Mesenteric fat pad (tissue), 1 donor: ENCODE results near the gene CSAG1. TPM values are rescaled to one million over a fixed set of nuclear protein-coding genes. Genes with fewer than 3 reads are reported as not detected.
"Not testable (repeated sequence)": the region's sequence is repeated elsewhere in the genome, so short reads cannot be mapped to it uniquely, and the experiment has no call there.

ENCODE experiments used
- DNase-seq: peaks from one replicate; pipeline ENCODE4 v3.0.0-alpha.2; 2020; ENCODE audit warnings: low spot score
- long read RNA-seq: library from polyadenylated mRNA; unstranded; transcript quantifications from one replicate; pipeline ENCODE4 v2.0.0, GENCODE V29; 2020
- total RNA-seq: library from RNA; stranded (reverse); fragmentation: NEBNext Ultra II Directional; extraction: Animal tissue kit (Norgen Biotek cat#: 25700); gene quantifications from one replicate; pipeline ENCODE4 v1.2.1, GENCODE V29; 2021
- donor health status: DM: yes; HTN: yes; CAD: no.

CSAG1 gene, protein sequence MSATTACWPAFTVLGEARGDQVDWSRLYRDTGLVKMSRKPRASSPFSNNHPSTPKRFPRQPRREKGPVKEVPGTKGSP
- not detected for total RNA-seq
- long read RNA-seq: 0 reads

DNA sequence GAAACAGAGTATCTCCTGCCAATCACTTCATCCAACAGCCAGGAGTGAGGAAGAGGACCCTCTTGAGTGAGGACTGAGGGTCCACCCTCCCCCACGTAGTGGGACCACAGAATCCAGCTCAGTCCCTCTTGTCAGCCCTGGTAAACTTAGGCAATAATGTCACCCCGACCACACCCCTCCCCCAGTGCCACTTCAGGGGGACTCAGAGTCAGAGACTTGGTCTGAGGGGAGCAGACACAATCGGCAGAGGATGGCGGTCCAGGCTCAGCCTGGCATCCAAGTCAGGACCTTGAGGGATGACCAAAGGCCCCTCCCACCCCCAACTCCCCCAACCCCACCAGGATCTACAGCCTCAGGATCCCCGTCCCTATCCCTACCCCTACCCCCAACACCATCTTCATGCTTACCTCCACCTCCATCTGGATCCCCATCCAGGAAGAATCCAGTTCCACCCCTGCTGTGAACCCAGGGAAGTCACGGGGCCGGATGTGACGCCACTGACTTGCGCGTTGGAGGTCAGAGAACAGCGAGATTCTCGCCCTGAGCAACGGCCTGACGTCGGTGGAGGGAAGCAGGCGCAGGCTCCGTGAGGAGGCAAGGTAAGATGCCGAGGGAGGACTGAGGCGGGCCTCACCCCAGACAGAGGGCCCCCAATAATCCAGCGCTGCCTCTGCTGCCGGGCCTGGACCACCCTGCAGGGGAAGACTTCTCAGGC is at the start of gene CSAG1, which contains the start of gene MAGEA12:
CSAG1 (minus strand) TSS at position 461 of the 715 bp plus-strand sequence. CDS start 1,261 bp downstream, outside the sequence.
MAGEA12 (plus strand) TSS at position 497 of the 715 bp plus-strand sequence. CDS start 2,405 bp downstream, outside the sequence.
- peak; percentile 68 for DNase-seq

DNA sequence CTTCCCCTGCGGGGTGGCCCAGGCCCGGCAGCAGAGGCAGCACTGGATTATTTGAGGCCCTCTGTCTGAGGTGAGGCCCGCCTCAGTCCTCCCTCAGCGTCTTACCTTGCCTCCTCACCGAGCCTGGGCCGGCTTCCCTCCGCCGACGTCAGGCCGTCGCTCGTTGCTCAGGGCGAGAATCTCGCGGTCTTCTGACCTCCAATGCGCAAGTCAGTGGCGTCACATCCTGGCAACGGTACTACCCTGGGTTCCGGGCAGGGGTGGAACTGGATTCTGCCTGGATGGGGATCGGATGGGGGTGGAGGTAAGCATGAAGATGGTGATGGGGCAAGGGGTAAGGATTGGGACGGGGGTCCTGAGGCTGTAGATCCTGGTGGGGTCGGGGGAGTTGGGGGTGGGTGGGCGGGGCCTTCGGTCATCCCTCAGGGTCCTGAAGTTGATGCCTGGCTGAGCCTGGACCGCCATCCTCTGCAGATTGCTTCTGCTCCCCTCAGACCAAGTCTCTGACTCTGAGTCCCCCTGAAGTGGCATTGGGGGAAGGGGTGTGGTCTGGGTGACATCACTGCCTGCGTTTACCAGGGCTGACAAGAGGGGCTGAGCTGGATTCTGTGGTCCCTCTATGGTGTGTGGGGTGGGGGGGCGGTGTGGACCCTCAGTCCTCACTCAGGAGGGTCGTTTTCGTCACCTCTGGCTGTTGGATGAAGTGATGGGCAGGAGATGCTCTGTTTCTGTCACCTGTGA is 36.2 kb upstream of the CSAG1 start, which contains the start of gene MAGEA6:
MAGEA6 (minus strand) TSS at position 141 of the 741 bp plus-strand sequence. CDS start 2,039 bp downstream, outside the sequence.
- not testable (repeated sequence) for DNase-seq

DNA sequence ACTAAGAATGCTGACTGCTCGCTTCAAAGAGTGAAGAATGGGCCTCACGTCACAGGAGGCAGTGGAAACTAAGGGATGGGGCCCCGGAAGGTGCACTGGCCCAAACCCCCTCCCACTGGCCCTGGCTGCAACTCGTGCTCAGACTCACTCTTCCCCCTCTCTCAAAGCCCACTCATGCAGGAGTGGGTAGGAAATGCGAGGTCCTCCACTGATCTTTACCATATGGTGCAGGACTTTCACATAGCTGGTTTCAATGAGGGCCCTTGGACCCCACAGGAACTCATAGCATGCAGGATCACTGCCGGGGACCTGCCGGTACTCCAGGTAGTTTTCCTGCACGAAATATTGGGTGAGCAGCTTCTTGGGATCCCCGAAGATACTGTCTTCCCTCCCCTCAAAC is 33.0 kb upstream of the CSAG1 start:
- peak; percentile 85 for DNase-seq

DNA sequence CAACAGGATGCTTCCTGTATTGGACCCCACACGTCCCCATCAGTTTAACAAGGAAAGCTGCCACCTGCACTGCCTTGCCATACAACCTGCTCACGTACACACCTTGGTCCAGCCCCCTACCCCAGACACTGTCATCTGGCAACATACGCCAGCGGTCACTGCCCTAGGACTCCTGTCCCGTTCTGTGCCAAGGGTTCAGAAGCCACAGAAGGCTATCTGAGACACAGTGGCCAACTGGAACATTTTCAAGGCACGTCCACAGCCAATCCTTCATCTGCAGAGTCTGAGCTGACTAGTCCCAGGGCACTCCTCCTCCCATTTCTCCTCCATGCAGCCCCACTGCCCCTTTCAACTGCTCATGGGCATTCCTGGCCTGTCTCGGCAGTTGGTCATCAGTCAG is 28.1 kb upstream of the CSAG1 start:
- not testable (repeated sequence) for DNase-seq

DNA sequence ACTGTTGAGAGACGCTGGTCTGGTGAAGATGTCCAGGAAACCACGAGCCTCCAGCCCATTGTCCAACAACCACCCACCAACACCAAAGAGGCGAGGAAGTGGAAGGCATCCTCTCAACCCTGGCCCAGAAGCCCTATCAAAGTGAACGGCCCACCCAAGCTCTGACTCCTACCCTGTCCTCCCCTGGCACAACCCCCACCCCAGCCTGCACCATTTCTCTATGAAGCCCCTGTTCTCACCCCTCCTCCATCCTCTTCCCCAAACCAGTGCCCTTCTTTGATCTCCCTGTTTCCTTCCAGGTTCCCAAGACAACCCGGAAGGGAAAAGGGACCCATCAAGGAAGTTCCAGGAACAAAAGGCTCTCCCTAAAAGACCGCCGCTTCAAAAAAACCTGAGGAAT is 26.0 kb upstream of the CSAG1 start:
- not testable (repeated sequence) for DNase-seq

DNA sequence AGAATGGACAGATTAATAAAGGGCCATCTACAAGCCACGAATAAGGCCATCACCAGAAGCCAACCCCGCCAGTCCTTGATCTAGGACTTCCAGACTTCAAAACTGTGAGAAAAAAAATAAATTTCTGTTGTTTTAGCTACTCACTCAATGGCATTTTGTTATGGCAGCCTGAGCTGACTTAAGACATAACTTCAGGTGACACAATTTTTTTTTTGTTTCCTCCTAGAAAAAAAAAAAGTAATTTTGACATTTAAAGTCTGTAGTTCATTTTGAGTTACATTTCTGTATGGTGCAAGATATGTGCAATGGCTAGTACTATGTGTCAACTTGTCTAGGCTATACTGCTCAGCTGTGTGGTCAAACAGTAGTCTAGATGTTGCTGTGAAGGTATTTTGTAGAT is 25.4 kb upstream of the CSAG1 start, which contains the start of gene CSAG3:
CSAG3 (plus strand) TSS at position 301 of the 400 bp plus-strand sequence.
- not testable (repeated sequence) for DNase-seq

DNA sequence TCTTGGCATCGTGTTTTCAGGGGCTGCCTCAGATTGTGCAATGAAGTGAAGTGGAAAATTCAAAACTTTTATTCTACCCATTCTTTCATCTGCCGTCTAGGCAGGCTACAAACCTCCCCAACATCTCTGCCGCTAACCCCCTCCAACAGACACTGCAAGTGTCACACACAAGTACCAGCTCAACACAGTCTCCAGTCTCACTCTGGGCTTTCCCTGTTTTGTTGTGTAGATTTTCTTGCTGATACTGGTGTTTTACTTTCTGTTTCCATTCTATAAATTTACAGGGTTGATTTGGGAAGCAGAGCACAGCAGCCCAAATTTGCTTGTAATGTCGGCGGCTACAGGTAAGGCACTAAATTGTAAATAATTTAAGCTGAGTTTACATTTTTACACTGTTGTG is 21.4 kb upstream of the CSAG1 start:
- DNase-seq: not testable (repeated sequence)

DNA sequence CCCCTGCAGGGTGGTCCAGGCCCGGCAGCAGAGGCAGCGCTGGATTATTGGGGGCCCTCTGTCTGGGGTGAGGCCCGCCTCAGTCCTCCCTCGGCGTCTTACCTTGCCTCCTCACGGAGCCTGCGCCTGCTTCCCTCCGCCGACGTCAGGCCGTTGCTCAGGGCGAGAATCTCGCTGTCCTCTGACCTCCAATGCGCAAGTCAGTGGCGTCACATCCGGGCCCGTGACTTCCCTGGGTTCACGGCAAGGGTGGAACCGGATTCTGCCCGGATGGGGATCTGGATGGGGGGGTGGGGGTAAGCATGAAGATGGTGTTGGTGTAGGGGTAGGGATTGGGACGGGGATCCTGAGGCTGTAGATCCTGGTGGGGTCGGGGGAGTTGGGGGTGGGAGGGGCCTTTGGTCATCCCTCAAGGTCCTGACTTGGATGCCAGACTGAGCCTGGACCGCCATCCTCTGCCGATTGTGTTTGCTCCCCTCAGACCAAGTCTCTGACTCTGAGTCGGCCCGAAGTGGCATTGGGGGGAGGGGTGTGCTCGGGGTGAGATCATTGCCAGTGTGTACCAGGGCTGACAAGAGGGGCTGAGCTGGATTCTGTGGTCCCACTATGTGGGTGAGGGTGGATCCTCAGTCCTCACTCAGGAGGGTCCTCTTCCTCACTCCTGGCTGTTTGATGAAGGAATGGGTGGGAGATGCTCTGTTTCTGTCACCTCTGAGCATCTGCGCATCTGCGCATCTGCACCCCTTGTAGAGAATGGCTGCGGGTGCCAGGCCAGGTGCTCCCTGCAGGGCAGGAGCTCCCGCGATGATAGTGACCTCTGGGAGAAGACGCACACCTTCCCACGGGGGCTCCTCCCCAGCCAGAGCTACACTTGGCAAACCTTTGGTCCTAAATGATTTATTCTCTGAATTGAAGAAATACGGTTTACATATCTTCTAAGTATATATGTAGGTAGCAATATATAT is 20.4 kb upstream of the CSAG1 start, which contains the start of gene MAGEA2:
MAGEA2 (minus strand) TSS at position 157 of the 965 bp plus-strand sequence. CDS start 2,479 bp downstream, outside the sequence.
- DNase-seq: not testable (repeated sequence)

DNA sequence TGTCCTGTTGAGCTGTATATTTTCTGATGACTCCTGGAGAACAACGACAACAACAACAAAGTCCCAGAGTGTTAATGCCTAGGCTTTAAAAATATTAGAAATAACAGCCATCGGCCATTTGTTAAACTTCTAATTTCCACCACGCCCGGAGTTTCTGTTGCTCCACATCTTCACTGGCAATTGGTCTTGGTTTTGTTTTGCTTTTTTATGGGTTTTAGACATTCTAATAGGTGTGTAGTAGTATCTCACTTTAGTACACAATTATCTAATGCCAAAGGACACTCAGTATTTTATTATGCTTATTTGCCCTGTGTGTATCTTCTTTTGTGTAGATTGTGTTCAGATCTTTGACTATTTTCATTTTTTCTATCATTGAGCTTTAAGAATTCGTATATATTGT is 5.0 kb upstream of the CSAG1 start:
- no peak for DNase-seq

DNA sequence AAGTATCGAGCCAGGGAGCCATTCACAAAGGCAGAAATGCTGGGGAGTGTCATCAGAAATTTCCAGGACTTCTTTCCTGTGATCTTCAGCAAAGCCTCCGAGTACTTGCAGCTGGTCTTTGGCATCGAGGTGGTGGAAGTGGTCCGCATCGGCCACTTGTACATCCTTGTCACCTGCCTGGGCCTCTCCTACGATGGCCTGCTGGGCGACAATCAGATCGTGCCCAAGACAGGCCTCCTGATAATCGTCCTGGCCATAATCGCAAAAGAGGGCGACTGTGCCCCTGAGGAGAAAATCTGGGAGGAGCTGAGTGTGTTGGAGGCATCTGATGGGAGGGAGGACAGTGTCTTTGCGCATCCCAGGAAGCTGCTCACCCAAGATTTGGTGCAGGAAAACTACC is 3.0 kb upstream of the CSAG1 start:
- DNase-seq: peak; percentile 82

DNA sequence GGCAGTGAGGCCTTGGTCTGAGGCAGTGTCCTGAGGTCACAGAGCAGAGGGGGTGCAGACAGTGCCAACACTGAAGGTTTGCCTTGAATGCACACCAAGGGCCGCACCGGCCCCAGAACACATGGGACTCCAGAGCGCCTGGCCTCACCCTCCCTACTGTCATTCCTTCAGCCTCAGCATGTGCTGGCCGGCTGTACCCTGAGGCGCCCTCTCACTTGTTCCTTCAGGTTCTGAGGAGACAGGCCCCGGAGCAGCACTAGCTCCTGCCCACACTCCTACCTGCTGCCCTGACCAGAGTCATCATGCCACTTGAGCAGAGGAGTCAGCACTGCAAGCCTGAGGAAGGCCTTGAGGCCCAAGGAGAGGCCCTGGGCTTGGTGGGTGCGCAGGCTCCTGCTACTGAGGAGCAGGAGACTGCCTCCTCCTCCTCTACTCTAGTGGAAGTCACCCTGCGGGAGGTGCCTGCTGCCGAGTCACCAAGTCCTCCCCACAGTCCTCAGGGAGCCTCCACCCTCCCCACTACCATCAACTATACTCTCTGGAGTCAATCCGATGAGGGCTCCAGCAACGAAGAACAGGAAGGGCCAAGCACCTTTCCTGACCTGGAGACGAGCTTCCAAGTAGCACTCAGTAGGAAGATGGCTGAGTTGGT is 2.5 kb upstream of the CSAG1 start:
- DNase-seq: peak; percentile 67

DNA sequence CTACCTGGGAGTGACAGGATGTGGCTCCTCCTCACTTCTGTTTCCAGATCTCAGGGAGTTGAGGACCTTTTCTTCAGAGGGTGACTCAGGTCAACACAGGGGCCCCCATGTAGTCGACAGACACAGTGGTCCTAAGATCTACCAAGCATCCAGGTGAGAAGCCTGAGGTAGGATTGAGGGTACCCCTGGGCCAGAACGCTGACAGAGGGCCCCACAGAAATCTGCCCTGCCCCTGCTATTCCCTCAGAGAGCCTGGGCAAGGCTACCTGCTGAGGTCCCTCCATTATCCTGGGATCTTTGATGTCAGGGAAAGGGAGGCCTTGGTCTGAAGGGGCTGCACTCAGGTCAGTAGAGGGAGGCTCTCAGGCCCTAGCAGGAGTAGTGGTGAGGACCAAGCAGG is 1.6 kb upstream of the CSAG1 start:
- DNase-seq: peak; percentile 59

DNA sequence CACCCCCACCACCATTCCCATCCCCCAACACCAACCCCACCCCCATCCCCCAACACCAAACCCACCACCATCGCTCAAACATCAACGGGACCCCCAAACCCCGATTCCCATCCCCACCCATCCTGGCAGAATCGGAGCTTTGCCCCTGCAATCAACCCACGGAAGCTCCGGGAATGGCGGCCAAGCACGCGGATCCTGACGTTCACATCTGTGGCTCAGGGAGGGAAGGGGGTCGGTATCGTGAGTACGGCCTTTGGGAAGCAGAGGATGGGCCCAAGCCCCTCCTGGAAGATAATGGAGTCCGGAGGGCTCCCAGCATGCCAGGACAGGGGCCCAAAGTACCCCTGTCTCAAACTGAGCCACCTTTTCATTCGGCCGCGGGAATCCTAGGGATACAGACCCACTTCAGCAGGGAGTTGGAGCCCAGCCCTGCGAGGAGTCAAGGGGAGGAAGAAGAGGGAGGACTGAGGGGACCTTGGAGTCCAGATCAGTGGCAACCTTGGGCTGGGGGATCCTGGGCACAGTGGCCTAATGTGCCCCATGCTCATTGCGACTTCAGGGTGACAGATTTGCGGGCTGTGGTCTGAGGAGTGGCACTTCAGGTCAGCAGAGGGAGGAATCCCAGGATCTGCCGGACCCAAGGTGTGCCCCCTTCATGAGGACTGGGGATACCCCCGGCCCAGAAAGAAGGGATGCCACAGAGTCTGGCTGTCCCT is 780 bp upstream of the CSAG1 start:
- DNase-seq: peak; percentile 45

DNA sequence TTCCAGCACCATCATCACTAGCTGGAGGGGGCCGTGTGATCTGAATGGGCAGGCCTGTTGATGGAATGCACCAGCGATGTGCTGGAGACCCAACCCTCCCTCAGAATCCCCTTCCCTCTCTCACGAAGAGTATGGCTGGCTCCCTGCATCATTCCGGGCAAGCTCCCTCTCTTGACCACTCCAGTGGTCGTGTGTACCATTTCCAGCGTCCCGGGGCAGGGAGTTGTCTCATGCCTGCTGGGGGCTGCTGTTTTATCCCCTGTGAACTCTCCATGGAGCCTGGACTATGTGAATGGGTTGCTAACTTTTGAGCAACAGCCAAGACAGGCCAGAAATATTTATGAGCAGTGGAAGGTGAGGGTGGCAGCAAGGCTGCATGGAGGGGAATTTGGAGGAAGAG is 8.1 kb downstream of the CSAG1 start:
- DNase-seq: no peak

DNA sequence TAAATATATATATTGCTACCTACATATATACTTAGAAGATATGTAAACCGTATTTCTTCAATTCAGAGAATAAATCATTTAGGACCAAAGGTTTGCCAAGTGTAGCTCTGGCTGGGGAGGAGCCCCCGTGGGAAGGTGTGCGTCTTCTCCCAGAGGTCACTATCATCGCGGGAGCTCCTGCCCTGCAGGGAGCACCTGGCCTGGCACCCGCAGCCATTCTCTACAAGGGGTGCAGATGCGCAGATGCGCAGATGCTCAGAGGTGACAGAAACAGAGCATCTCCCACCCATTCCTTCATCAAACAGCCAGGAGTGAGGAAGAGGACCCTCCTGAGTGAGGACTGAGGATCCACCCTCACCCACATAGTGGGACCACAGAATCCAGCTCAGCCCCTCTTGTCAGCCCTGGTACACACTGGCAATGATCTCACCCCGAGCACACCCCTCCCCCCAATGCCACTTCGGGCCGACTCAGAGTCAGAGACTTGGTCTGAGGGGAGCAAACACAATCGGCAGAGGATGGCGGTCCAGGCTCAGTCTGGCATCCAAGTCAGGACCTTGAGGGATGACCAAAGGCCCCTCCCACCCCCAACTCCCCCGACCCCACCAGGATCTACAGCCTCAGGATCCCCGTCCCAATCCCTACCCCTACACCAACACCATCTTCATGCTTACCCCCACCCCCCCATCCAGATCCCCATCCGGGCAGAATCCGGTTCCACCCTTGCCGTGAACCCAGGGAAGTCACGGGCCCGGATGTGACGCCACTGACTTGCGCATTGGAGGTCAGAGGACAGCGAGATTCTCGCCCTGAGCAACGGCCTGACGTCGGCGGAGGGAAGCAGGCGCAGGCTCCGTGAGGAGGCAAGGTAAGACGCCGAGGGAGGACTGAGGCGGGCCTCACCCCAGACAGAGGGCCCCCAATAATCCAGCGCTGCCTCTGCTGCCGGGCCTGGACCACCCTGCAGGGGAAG is 19.4 kb downstream of the CSAG1 start, which contains the start of gene MAGEA2B:
MAGEA2B (plus strand) TSS at position 814 of the 973 bp plus-strand sequence. CDS start 2,479 bp downstream, outside the sequence.
- not testable (repeated sequence) for DNase-seq

DNA sequence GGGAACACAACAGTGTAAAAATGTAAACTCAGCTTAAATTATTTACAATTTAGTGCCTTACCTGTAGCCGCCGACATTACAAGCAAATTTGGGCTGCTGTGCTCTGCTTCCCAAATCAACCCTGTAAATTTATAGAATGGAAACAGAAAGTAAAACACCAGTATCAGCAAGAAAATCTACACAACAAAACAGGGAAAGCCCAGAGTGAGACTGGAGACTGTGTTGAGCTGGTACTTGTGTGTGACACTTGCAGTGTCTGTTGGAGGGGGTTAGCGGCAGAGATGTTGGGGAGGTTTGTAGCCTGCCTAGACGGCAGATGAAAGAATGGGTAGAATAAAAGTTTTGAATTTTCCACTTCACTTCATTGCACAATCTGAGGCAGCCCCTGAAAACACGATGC is 20.3 kb downstream of the CSAG1 start:
- DNase-seq: not testable (repeated sequence)

DNA sequence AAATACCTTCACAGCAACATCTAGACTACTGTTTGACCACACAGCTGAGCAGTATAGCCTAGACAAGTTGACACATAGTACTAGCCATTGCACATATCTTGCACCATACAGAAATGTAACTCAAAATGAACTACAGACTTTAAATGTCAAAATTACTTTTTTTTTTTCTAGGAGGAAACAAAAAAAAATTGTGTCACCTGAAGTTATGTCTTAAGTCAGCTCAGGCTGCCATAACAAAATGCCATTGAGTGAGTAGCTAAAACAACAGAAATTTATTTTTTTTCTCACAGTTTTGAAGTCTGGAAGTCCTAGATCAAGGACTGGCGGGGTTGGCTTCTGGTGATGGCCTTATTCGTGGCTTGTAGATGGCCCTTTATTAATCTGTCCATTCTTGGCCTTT is 24.3 kb downstream of the CSAG1 start, which contains the start of gene CSAG2:
CSAG2 (minus strand) TSS at position 101 of the 400 bp plus-strand sequence. CDS start 161 bp downstream, outside the sequence.
- not testable (repeated sequence) for DNase-seq

DNA sequence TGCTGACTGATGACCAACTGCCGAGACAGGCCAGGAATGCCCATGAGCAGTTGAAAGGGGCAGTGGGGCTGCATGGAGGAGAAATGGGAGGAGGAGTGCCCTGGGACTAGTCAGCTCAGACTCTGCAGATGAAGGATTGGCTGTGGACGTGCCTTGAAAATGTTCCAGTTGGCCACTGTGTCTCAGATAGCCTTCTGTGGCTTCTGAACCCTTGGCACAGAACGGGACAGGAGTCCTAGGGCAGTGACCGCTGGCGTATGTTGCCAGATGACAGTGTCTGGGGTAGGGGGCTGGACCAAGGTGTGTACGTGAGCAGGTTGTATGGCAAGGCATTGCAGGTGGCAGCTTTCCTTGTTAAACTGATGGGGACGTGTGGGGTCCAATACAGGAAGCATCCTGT is 27.0 kb downstream of the CSAG1 start:
- not testable (repeated sequence) for DNase-seq
